SK-N-MC (cell line): Measurements from ENCODE around the gene TNFRSF14.

ENCODE experiments used
- EZH2 ChIP-seq: fragments of 200-600 bp; sonication (generic); IDR thresholded peaks from one replicate; pipeline ENCODE4 v1.6.1; 2017; ENCODE audit warnings: antibody characterized with exemption
- POLR2AphosphoS5 ChIP-seq: IDR thresholded peaks from 2 replicates; pipeline ENCODE4 v1.6.1; 2012; ENCODE audit warnings: mild to moderate bottlenecking, low read depth, low read length, borderline replicate concordance

GRCh38 chr1:2611621-2612437 lies 55.7 kb downstream of the TNFRSF14 start:
- TF ChIP-seq POLR2AphosphoS5 (no peak), EZH2 (no peak)
